Measurements from ENCODE around the gene TRERF1. TPM values are rescaled to one million over a fixed set of nuclear protein-coding genes. Genes with fewer than 3 reads are reported as not detected.

TRERF1 gene
- total RNA-seq, 1 donor, result 12.0 TPM

GRCh38 chr6:42271834-42272805, 179.6 kb downstream of the TRERF1 start:
- no peak overlapping the region for H3K4me3 ChIP-seq (ENCODE audit: low read depth, low read length)
- TF ChIP-seq, protein P1, sequence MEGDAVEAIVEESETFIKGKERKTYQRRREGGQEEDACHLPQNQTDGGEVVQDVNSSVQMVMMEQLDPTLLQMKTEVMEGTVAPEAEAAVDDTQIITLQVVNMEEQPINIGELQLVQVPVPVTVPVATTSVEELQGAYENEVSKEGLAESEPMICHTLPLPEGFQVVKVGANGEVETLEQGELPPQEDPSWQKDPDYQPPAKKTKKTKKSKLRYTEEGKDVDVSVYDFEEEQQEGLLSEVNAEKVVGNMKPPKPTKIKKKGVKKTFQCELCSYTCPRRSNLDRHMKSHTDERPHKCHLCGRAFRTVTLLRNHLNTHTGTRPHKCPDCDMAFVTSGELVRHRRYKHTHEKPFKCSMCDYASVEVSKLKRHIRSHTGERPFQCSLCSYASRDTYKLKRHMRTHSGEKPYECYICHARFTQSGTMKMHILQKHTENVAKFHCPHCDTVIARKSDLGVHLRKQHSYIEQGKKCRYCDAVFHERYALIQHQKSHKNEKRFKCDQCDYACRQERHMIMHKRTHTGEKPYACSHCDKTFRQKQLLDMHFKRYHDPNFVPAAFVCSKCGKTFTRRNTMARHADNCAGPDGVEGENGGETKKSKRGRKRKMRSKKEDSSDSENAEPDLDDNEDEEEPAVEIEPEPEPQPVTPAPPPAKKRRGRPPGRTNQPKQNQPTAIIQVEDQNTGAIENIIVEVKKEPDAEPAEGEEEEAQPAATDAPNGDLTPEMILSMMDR (IDR thresholded peaks at IDR 0.05; ENCODE audit: insufficient read depth, low read length), result no peak
- DNase-seq (ENCODE audit: low read depth), result no peak

DNA sequence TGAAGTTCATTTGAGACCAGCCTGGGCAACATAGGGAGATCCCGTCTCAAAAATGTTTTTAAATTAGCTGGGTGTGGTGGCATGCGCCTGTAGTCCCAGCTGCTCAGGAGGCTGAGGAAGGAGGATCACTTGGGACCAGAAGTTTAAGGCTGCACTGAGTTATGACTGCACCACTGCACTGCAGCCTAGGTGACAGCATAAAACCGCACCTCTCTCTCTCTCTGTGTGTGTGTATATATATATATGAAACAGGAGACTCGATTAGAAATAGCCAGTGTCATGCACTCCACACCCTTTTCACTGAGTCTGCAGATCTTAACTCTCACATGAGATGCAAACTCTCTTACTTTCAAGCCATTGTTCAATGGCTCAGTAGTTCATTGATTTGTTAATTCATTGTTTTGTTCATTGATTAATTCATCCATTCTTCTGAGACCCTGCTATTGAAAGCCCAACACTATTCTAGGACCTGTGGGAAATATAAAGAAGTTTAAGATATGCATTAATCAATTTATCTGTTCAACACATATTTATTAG, 181.7 kb downstream of the TRERF1 start:
- no peak overlapping the region for H3K4me3 ChIP-seq (ENCODE audit: low read depth, low read length)
- no peak for DNase-seq (ENCODE audit: low read depth)
- TF ChIP-seq, protein P1 (IDR thresholded peaks at IDR 0.05; ENCODE audit: insufficient read depth, low read length), result no peak

GRCh38 chr6:42269553-42269952, 182.2 kb downstream of the TRERF1 start:
- H3K4me3 ChIP-seq (ENCODE audit: low read depth, low read length), result no peak overlapping the region
- DNase-seq (ENCODE audit: low read depth), result no peak
- TF ChIP-seq, protein P1 (IDR thresholded peaks at IDR 0.05; ENCODE audit: insufficient read depth, low read length), result no peak

GRCh38 chr6:42268835-42269204, 182.9 kb downstream of the TRERF1 start:
- TF ChIP-seq, protein P1 (IDR thresholded peaks at IDR 0.05; ENCODE audit: insufficient read depth, low read length), result no peak
- no peak for DNase-seq (ENCODE audit: low read depth)
- H3K4me3 ChIP-seq (ENCODE audit: low read depth, low read length), result no peak overlapping the region

DNA sequence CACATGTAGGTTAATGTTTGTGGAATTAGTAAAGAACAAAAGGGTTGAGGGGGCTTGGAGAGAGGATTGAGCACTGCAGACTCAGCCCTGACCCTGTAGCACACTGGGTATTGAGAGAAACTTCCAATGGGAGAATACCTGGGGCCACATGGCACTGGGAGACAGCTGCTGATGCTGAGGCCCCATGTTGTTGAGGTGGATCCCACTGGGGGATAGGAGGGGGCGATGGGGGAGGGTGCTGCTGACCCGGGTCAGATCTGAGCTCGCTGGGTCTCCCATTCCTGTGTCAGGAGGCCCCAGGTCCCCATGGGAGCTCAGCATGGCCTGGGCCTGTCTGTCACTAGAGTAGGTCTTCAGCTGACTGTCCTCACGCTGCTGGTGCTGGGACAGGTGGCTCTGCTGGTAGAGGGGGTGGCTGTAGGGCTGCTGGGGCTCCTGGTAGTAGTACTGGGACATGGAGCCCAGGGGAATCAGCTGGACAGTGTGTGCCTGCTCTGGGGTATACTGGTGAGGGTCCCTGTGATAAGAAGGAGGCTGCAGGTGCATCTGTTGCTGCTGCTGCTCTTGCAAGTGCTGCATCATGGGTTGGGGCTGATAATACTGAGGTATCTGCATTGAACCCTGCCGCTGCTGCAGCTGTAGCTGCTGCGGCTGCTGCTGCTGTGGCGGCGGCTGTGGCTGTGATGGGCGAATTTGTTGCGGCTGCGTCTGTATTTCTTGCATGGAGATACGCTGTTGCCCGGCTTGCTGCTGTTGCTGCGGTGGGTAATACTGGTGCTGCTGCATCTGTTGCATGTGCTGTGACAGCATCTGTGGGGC, 183.5 kb downstream of the TRERF1 start:
- TF ChIP-seq, protein P1 (IDR thresholded peaks at IDR 0.05; ENCODE audit: insufficient read depth, low read length), result no peak
- no peak overlapping the region for H3K4me3 ChIP-seq (ENCODE audit: low read depth, low read length)
- DNase-seq (ENCODE audit: low read depth), result no peak

GRCh38 chr6:42266538-42266937, 185.2 kb downstream of the TRERF1 start:
- no peak for DNase-seq (ENCODE audit: low read depth)
- TF ChIP-seq, protein P1 (IDR thresholded peaks at IDR 0.05; ENCODE audit: insufficient read depth, low read length), result no peak
- H3K4me3 ChIP-seq (ENCODE audit: low read depth, low read length), result no peak overlapping the region

All from fibroblast of the aortic adventitia (primary cell).